Endometrial microvascular endothelial cells (primary cell): ENCODE measurements around the gene MYOCOS. TPM values are rescaled to one million over a fixed set of nuclear protein-coding genes. Genes with fewer than 3 reads are reported as not detected.
"Not testable (repeated sequence)": the region's sequence is repeated elsewhere in the genome, so short reads cannot be mapped to it uniquely, and the experiment has no call there.

ENCODE experiments used
- in situ Hi-C: cut with HindIII; loops from 2 replicates; pipeline ENCODE4 v1.10.0; 2017; ENCODE audit warnings: low sequenced_read_pairs, low pct_unique_long_range_greater_than_20kb; ENCODE audit errors: inconsistent ontology term
- total RNA-seq: library from RNA; depleted of rRNA; stranded (reverse); fragments of >200 nt; gene quantifications from one replicate; pipeline ENCODE4 v1.2.3, GENCODE V29; 2015; ENCODE audit errors: inconsistent ontology term

The MYOCOS gene
- total RNA-seq, 1 donor from 2014 or later = not detected

DNA sequence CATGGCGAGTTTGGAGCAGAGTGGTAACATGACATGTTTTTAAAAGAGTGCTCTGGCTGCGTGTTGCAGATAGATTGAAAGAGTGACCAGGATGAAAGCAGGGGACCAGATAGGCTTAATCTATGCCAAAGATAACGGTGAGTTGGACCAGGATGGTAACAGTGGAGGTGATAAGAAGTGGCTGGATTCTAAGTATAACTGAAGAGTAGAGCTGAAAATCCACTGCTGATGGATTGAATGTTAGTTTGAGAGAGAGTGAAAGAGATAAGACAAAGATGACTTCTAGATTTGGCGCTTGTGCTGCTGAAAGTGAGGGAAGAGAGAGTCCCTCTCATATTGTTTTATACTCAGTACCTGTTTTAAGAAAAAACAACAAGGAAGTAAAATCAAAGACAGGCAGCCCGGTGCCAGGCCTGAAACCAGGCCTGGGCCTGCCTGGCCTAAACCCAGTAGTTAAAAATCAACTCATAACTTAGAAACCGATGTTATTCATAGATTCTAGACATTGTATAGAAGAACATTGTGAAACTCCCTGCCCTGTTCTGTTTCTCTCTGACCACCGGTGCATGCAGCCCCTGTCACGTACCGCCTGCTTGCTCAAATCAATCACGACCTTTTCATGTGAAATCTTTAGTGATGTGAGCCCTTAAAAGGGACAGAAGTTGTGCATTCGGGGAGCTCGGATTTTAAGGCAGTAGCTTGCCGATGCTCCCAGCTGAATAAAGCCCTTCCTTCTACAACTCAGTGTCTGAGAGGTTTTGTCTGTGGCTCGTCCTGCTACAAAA is 6.7 kb upstream of the MYOCOS start:
- in situ Hi-C loops = not testable (repeated sequence)

GRCh38 chr1:171616586-171616985 is 5.5 kb upstream of the MYOCOS start:
- in situ Hi-C loops = no loop called here

- in situ Hi-C loops = no loop called here
Observed at GRCh38 chr1:171623651-171624331, 1.7 kb downstream of the MYOCOS start.

DNA sequence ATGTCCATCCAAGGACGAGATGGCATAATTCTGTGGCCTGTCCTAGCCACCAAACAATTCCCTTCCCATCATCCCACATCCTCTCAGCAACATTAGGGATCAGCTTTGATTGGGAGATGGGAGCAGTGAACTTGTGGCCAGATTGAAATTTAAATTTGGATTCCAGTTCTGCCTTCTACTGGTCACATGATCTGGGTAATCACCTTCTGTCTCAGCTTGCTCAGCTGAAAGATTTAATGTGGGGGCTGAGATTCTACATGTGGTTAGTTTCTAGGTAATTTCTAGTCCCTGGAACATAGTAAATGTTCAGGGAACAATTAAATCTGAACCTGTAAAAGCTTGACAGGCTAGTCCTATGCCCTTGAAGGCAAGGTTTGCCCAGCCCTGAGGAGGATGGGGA is 3.2 kb downstream of the MYOCOS start:
- in situ Hi-C loops = no loop called here

- in situ Hi-C loops = no loop called here
Observed at GRCh38 chr1:171627020-171627419, 5.0 kb downstream of the MYOCOS start.

DNA sequence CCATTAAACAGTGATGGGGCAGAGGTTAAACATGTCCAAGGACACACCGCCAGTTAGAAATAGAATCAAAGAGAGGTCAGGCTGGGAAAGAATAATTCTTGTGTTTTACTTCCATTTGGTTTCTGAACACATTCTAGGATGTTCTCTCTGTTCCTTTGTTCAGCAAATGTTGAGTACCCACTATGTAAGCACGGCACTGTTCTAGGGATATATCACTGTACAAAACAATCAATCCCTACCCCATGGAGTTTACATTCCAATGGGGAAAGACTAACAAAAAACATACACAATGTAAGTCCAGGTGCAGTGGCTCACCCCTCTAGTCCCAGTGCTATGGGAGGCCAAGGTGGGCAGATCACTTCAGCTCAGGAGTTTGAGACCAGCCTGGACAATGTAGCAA is 6.2 kb downstream of the MYOCOS start:
- in situ Hi-C loops = no loop called here

GRCh38 chr1:171635661-171636060 is 13.6 kb downstream of the MYOCOS start:
- in situ Hi-C loops = no loop called here

GRCh38 chr1:171636141-171636540 is 14.1 kb downstream of the MYOCOS start:
- in situ Hi-C loops = no loop called here

DNA sequence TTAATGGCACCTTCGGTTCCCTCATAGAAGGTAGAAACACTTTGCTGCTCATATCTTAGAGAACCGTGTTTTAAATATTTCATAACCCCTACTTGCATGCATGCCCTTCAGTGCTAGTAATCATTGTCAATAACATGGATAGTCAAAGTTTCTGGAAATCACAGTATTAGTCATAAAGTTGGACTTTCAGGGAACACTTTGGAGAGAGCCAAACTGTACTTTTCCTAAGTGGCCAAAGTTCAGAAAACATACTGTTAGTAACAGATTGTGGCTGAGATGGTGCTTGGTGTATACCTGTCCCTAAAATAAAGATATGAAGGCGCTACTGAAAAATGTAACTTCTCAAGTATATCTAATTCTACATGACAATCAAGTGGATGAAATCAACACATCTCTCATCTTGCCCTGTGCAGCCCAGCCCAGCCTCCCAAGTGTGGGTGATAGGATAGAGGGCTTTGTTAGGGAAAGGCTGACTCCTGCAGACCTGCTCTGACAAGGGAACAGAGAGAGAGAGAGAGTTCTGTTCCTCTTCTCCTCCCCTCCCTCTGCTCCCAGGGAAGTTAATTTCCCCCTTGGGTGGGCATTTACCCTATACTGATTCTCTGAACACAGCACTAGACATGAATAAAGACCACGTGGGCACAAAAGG is 16.0 kb downstream of the MYOCOS start:
- in situ Hi-C loops = no loop called here

DNA sequence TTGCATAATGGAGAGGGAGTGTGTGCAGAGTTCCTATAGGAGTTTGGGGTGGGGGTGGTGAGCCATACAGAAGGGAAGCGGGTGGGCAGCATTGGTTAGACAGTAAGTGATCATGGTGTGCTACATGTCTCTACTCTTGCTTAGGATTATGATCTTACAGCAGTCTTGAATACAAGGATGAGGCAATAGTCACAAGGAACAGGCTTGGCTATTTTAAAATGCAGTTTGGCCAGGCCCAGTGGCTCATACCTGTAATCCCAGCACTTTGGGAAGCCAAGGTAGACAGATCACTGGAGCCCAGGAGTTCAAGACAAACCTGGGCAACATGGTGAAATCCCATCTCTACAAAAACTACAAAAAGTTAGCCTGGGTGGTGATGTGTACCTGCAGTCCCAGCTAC is 18.2 kb downstream of the MYOCOS start:
- in situ Hi-C loops = no loop called here

DNA sequence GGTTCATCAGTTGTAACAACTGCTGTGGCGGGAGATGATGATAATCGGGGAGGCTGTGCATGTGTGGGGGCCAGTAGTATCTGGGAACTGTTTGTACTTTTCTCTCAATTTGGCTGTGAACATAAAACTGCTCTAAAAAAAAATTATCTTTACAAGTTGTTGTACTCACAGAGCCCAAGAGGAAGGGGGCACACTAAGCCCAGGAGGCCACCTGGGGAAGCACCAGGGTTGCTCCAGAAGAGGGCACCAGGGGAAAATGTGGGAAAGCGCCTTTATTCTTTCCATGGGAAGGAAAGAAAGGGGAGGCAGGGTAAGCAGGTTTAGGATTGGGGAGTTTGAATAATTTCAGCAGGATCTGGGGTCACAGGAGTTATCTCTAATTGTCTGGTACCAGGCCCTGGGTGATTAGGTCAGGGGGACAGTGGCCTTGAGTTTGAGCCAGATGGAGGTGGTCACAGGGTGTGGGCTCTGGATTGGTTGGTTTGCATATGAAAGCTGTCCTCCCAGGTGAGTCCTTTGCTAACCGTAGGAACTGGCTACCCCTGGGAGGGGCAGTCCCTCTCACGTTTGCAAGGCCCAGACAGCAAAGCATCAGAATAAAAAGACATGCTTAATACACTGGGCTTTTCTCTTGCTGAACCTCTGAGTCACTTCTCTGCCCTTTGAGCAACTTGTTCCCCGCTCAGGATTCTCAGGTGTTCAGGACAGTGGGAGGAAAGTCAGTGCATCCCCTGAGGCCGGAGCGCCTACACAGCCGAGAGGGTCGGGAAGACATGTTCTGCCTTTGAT is 19.2 kb downstream of the MYOCOS start:
- in situ Hi-C loops = no loop called here

DNA sequence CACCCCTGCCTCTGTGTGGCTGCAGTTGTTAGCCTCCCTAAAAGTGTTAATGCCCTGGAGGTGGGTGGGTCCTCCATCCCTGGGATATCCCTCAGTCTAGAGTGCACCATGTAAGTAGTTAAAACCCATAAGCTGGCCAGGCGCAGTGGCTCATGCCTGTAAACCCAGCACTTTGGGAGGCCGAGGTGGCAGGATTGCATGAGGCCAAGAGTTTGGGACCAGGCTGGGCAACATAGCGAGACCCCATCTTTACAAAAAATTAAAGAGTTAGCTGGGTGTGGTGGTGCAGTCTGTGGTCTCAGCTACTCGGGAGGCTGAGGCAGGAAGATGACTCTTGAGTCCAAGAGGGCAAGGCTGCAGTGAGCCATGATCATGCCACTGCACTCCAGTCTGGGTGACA is 20.2 kb downstream of the MYOCOS start:
- in situ Hi-C loops = no loop called here

- in situ Hi-C loops = no loop called here
Observed at GRCh38 chr1:171643156-171643555, 21.1 kb downstream of the MYOCOS start.

DNA sequence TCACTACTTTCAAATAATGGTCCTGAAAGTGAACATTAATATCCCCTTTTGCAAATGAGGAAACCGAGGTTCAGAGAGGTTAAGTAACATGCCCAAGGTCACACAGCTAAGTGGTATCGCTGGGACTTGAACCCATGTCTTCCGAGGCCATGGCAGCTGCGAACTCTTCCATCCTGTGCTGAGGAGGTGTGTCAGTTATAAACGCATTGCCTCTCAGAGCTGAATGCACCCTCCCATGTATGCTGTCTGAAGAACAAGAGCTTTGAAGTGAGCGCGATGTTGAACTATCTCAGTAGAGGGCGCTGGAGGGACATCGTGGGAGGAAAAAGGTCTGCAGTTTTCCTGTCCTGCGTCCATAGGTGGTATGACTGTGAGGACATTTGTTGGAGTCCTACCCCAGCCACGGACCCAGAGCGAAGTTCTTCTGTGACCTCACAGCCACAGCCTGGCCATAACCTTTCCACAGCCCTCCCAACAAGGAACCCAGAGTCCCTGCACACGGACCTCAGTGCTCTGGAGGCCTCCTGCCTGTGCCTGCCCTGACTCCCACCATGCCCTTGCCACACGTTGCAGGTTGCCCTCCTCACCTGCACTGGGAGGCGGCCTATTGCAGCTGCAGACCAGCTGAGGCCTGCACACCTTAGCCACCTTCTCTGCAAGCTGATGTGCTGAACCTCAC is 22.9 kb downstream of the MYOCOS start:
- in situ Hi-C loops = no loop called here

DNA sequence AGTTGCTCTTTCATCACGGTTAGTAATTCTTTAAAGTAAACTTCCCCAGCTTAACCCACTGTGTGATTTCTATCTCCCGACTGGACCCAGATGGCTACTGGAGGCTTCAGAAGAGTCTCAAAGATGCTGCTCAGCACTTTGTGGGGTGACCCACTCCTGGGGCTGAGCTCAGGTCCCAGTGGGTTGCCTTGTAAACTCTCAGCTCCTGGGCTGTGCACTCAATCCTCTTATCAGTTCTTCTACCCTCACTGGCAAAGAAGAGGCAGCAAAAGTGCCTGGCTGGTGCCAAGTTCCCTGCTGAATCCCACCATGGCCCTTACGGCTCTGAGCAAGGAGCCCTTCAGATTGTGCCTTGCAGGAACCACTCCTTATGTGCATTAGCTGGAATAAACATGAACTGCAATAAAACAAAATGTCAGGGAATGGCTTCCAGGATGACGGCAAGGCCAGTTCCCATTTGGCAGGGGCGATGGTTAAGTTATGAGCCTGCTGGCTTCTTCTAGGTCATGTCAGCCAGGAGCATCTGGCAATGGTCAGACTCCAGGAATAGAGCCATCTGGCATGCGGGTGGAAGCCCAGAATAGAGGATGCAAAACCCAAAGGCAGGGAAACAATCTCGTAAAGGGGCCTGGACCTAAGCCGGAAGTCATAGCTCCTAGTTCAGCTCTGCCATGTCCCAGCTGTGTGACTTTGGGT is 23.7 kb downstream of the MYOCOS start:
- in situ Hi-C loops = no loop called here

DNA sequence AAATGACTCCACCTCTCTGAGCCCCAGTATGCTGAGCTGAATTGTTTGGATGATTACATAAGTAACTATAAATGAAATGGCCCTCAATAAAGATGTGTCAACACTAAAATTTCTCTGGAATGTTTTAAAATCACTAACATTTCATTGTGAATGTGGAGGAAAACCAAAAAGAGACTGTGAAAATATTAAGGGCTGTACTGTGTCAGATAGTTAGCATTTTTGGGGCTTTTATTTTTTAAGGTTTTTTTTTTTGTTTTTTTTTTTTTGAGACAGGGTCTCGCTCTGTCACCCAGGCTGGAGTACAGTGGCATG is 24.2 kb downstream of the MYOCOS start:
- in situ Hi-C loops = no loop called here

GRCh38 chr1:171652234-171652822 is 30.3 kb downstream of the MYOCOS start, which contains the start of gene MYOC:
Gene MYOC (minus strand): TSS chr1:171652688. CDS start chr1:171652611, 77 bp downstream.
- in situ Hi-C loops = loop anchor here (25.0 kb wide), 1 partner anchor 310 kb away; no protein-coding TSS in a partner anchor

DNA sequence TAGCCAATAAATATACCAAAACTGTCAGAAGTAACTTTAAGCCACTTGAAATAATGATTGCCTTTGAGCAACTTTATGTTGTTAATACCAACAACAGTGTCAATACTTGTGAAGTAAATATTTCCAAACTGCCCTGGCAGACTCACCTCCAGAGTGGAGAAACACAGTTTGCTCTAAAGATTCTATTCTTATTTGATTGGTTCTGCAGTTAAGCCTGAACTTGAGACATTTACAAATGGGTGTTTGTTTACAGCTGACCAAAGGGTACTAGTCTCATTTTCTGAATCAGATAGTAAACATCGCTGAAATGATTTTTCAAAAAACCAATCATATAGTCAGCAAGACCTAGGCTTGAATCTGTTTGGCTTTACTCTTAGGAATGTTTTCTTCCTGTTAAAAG is 31.8 kb downstream of the MYOCOS start:
- in situ Hi-C loops = loop anchor here (25.0 kb wide), 1 partner anchor 309 kb away; no protein-coding TSS in a partner anchor
